ENCODE measurements around the gene C1QTNF3. TPM values are rescaled to one million over a fixed set of nuclear protein-coding genes. Genes with fewer than 3 reads are reported as not detected.

Gene C1QTNF3
- total and polyA plus RNA-seq, 2 of the 8 experiments (the other 6 are each of a cell fraction or from before 2014, with no cell fraction given): 1.0 to 1.2 TPM

- Histone ChIP-seq H4K91ac (replicated peaks; ENCODE audit: insufficient read length, low read length) (no peak overlapping the region), H2BK15ac (ENCODE audit: low read length) (no peak overlapping the region), H3K56ac (replicated peaks; ENCODE audit: insufficient read length, low read depth, low read length) (no peak overlapping the region), H3K9ac (replicated peaks in 1 of 4; ENCODE audit: extremely low read depth in 1 of 4, low read depth in 3 of 4, low read length in 3 of 4) (no peak overlapping the region), H3K4me1 (replicated peaks in 1 of 4; ENCODE audit: control insufficient read depth in 3 of 4, insufficient read depth in 4 of 4, low read length in 3 of 4) (no peaks in the 10 kb centered on the region; a peak in 1 of 7 replicates), H3K4me2 (ENCODE audit: insufficient read depth in 1 of 2, low read depth in 2 of 2, low read length in 2 of 2) (no peak overlapping the region), H2AFZ (ENCODE audit: low read length) (no peak overlapping the region), H2AK5ac (ENCODE audit: low read depth, low read length) (no peak overlapping the region), H2BK120ac (replicated peaks; ENCODE audit: low read depth, low read length) (no peak overlapping the region), H3K36me3 (ENCODE audit: control insufficient read depth in 2 of 4, insufficient read depth in 4 of 4, low read length in 3 of 4) (no peaks in the 10 kb centered on the region; a peak in 1 of 8 replicates), H3K23me2 (ENCODE audit: low read depth, low read length) (no peaks in the 10 kb centered on the region; the same call in 1 of the 2 replicates), H3K79me1 (ENCODE audit: low read depth, low read length) (no peaks in the 10 kb centered on the region), H3K23ac (ENCODE audit: insufficient read length) (no peak overlapping the region), H4K5ac (ENCODE audit: insufficient read length, low read depth, low read length) (no peak overlapping the region), H2BK20ac (ENCODE audit: low read length) (no peak overlapping the region), H3K4me3 (ENCODE audit: extremely low read depth in 1 of 4, insufficient read depth in 2 of 4, low read depth in 3 of 4, low read length in 4 of 4) (no peak overlapping the region), H3K14ac (ENCODE audit: insufficient read length) (no peak overlapping the region), H2BK12ac (ENCODE audit: low read depth, low read length) (no peak overlapping the region), H3K18ac (ENCODE audit: extremely low read depth, low read length) (no peak overlapping the region), H3K27me3 (replicated peaks in 1 of 4; ENCODE audit: control insufficient read depth in 3 of 4, extremely low read depth in 1 of 4, insufficient read depth in 3 of 4, low read length in 3 of 4) (no peaks in the 10 kb centered on the region), H3K9me3 (ENCODE audit: insufficient read depth in 2 of 2, low read depth in 1 of 2, low read length in 1 of 2) (no peaks in the 10 kb centered on the region), H3K79me2 (ENCODE audit: control insufficient read depth in 1 of 2, insufficient read depth in 2 of 2, low read length in 2 of 2) (no peaks in the 10 kb centered on the region), H3K4ac (replicated peaks; ENCODE audit: insufficient read length, low read depth, low read length) (no peak overlapping the region), H4K20me1 (replicated peaks in 1 of 2; ENCODE audit: control insufficient read depth in 1 of 2, insufficient read depth in 2 of 2, low read length in 2 of 2) (no peaks in the 10 kb centered on the region), H2BK5ac (ENCODE audit: low read depth, low read length) (no peak overlapping the region), H3K27ac (ENCODE audit: low read depth, low read length) (no peak overlapping the region), H4K8ac (ENCODE audit: extremely low read depth, insufficient read depth, low read length) (no peak overlapping the region)
- FAIRE-seq: no peak
- TF ChIP-seq CBX5 (IDR thresholded peaks at IDR 0.05; ENCODE audit: low read depth, low read length): no peak
- no peak for TF ChIP-seq ASH2L (IDR thresholded peaks at IDR 0.05; ENCODE audit: low read length)
- no peak for TF ChIP-seq BCL11A (IDR thresholded peaks at IDR 0.05; ENCODE audit: low read depth in 2 of 2, low read length in 2 of 2)
- no peak for TF ChIP-seq ATF3 (IDR thresholded peaks at IDR 0.05; ENCODE audit: insufficient read depth, low read depth, low read length)
- no peak for TF ChIP-seq SUZ12 (IDR thresholded peaks at IDR 0.05; ENCODE audit: low read length)
- TF ChIP-seq BACH1 (IDR thresholded peaks at IDR 0.05; ENCODE audit: low read length): no peak
- TF ChIP-seq SIX5 (IDR thresholded peaks at IDR 0.05; ENCODE audit: low read depth, low read length): no peak
- TF ChIP-seq SRF (IDR thresholded peaks at IDR 0.05; ENCODE audit: low read depth, low read length): no peak
- no peak for TF ChIP-seq RNF2 (IDR thresholded peaks at IDR 0.05; ENCODE audit: borderline replicate concordance, low read depth, low read length, missing control alignments, poor library complexity, severe bottlenecking)
- TF ChIP-seq EZH2 (IDR thresholded peaks at IDR 0.05; ENCODE audit: low read depth, low read length, severe bottlenecking): no peak
- TF ChIP-seq SIN3A (conservative IDR thresholded peaks at IDR 0.05 in 1 of 2, IDR thresholded peaks at IDR 0.05 in 1 of 2; ENCODE audit: low read depth in 1 of 2, low read length in 2 of 2): no peak
- no peak for DNase-seq (ENCODE audit: low read depth in 1 of 2, low spot score in 2 of 2)
- ChIA-PET POLR2A (ENCODE audit: partially characterized antibody) (no interaction called here), CTCF (ENCODE audit: partially characterized antibody) (interaction anchor here (0.9 kb wide), 1 partner anchor 11 kb away, joined by 4 read pairs; no protein-coding TSS in a partner anchor)
- WGBS, 2 experiments (ENCODE audit: extremely low coverage in 1 of 2, insufficient coverage in 1 of 2, insufficient read length in 1 of 2, insufficient replicate concordance in 2 of 2, low coverage in 1 of 2, low lambda C conversion rate in 2 of 2, missing lambda C conversion rate in 1 of 2): 92% methylated on average over 4 of the region's 4 CpGs; no CpG with 5 or more reads in 1 of the 2 experiments
Measured at GRCh38 chr5:34051374-34051980, 8.5 kb upstream of the C1QTNF3 start.
